Ovary (tissue), 3 donors: ENCODE measurements around the gene CNEP1R1.

ENCODE experiments used
- CTCF ChIP-seq, 3 donors: fragments of 450-650 bp in 2 of 3; fragments of 200-600 bp in 1 of 3; IDR thresholded peaks; one replicate each; pipeline versions ENCODE4 v1.5.1 to v1.8.0; 2016 to 2022; ENCODE audit warnings: antibody characterized with exemption in 3 of 3, mild to moderate bottlenecking in 1 of 3
- EP300 ChIP-seq: sonication (generic); formaldehyde crosslinking; IDR thresholded peaks from one replicate; pipeline ENCODE4 v1.6.1; 2017; ENCODE audit warnings: antibody characterized with exemption
- POLR2A ChIP-seq: fragments of 450-650 bp; IDR thresholded peaks from one replicate; pipeline ENCODE4 v1.6.1; 2017; ENCODE audit warnings: antibody characterized with exemption, mild to moderate bottlenecking, moderate library complexity
- donor health status: DM: no; HTN: no; CAD: no.

GRCh38 chr16:50038756-50039529 lies 13.9 kb downstream of the CNEP1R1 start:
- TF ChIP-seq EP300 = no peak
- TF ChIP-seq CTCF (IDR thresholded peaks at IDR 0.05) = no peak
- no peak for TF ChIP-seq POLR2A
